Ovary (tissue), 9 donors: ENCODE measurements around the gene KPTN. TPM values are rescaled to one million over a fixed set of nuclear protein-coding genes. Genes with fewer than 3 reads are reported as not detected.

Experiments used
- DNase-seq, 5 donors: peaks; one replicate each; pipeline ENCODE4 v3.0.0-alpha.2; 2019 to 2020
- H3K27ac ChIP-seq, 2 donors: fragments of 200-600 bp; one replicate each; pipeline versions ENCODE4 v1.5.1 to v1.8.0; 2019 to 2022
- H3K27me3 ChIP-seq: fragments of 200-600 bp; one replicate; pipeline ENCODE4 v1.8.0; 2022
- H3K36me3 ChIP-seq: fragments of 200-600 bp; sonication (generic); one replicate; pipeline ENCODE4 v1.5.1; 2019
- H3K4me1 ChIP-seq: one replicate; pipeline ENCODE4 v1.8.1; 2013; ENCODE audit warnings: mild to moderate bottlenecking, moderate library complexity; ENCODE audit not compliant: insufficient read depth
- H3K4me3 ChIP-seq: fragments of 200-600 bp; sonication (generic); one replicate; pipeline ENCODE4 v1.5.1; 2017
- H3K9me3 ChIP-seq, 2 donors: fragments of 200-600 bp in 1 of 2; sonication (generic) in 1 of 2; one replicate each; pipeline versions ENCODE4 v1.5.1 to v1.8.1; 2013 to 2019; ENCODE audit warnings: mild to moderate bottlenecking in 1 of 2, moderate library complexity in 1 of 2
- EP300 ChIP-seq: sonication (generic); formaldehyde crosslinking; IDR thresholded peaks from one replicate; pipeline ENCODE4 v1.6.1; 2017; ENCODE audit warnings: antibody characterized with exemption
- POLR2A ChIP-seq: fragments of 450-650 bp; IDR thresholded peaks from one replicate; pipeline ENCODE4 v1.6.1; 2017; ENCODE audit warnings: antibody characterized with exemption, mild to moderate bottlenecking, moderate library complexity
- WGBS, 3 donors: extraction: QIAGEN DNeasy Blood & Tissue Kit in 1 of 3; methylation state at CpG; one replicate each; pipeline versions ENCODE4 v1.1.5 to v1.1.7; 2013 to 2017; 5-methylcytosine and 5-hydroxymethylcytosine counted together
- intact Hi-C, 4 donors: fragments of 100-400 bp; cut with DNase I; formaldehyde crosslinking; loops; one replicate each; pipeline versions ENCODE4 v1.11.0 to v1.15.1; 2022 to 2023
- polyA plus RNA-seq, 2 donors: library from polyadenylated mRNA; stranded (reverse); fragments of 200-250 nt in 1 of 2; fragments of 350-450 nt in 1 of 2; fragmentation: Illumina TruSeq in 1 of 2; extraction: RNeasy Lipid Tissue Mini Kit (QIAGEN cat#74804) in 1 of 2; gene quantifications; one replicate each; pipeline ENCODE4 v1.2.3, GENCODE V29; 2013 to 2014
- total RNA-seq, 7 donors: library from RNA; depleted of rRNA in 2 of 7; stranded (reverse); fragments of >200 nt in 2 of 7; fragmentation: NEBNext Ultra II Directional in 3 of 7; extraction: Animal tissue kit (Norgen Biotek cat#: 25700) in 3 of 7; gene quantifications; one replicate each; pipeline versions ENCODE4 v1.1.0 to v1.2.4, GENCODE V29; 2016 to 2023
- TF ChIP-seq, protein P1 (sequence below), 3 donors: fragments of 450-650 bp in 2 of 3; fragments of 200-600 bp in 1 of 3; IDR thresholded peaks; one replicate each; pipeline versions ENCODE4 v1.5.1 to v1.8.0; 2016 to 2022; ENCODE audit warnings: antibody characterized with exemption in 3 of 3, mild to moderate bottlenecking in 1 of 3
- donor health status: DM: no; HTN: no; CAD: no; lungs with moderate emphysema.
- donor health status: DM: no; HTN: no; CAD: no.
- donor health status: Bipolar disorder and iron deficiency.
- donor health status: DM: yes; HTN: yes; CAD: no.
- donor health status: DM: no; HTN: no; CAD: no.
- donor health status: DM: yes; HTN: yes; CAD: no.

The KPTN gene
- total and polyA plus RNA-seq, 9 donors, result 2.8 to 5.5 (median 4.4) TPM

- intact Hi-C loops, result loop anchor here in 1 of 4 donors (10.0 kb wide), 2 partner anchors 174 to 264 kb away; no protein-coding TSS in a partner anchor
- TF ChIP-seq EP300 (no peak), POLR2A (no peak)
- TF ChIP-seq, protein P1, sequence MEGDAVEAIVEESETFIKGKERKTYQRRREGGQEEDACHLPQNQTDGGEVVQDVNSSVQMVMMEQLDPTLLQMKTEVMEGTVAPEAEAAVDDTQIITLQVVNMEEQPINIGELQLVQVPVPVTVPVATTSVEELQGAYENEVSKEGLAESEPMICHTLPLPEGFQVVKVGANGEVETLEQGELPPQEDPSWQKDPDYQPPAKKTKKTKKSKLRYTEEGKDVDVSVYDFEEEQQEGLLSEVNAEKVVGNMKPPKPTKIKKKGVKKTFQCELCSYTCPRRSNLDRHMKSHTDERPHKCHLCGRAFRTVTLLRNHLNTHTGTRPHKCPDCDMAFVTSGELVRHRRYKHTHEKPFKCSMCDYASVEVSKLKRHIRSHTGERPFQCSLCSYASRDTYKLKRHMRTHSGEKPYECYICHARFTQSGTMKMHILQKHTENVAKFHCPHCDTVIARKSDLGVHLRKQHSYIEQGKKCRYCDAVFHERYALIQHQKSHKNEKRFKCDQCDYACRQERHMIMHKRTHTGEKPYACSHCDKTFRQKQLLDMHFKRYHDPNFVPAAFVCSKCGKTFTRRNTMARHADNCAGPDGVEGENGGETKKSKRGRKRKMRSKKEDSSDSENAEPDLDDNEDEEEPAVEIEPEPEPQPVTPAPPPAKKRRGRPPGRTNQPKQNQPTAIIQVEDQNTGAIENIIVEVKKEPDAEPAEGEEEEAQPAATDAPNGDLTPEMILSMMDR (IDR thresholded peaks at IDR 0.05), result no peak
- Histone ChIP-seq H3K27me3 (no peaks in the 10 kb centered on the region), H3K4me1 (peaks cover 5% of the 10 kb centered on the region), H3K9me3 (no peaks in the 10 kb centered on the region), H3K27ac (no peak overlapping the region), H3K4me3 (no peak overlapping the region), H3K36me3 (no peaks in the 10 kb centered on the region)
- WGBS, 3 donors, result 76 to 82% (median 76%) methylated on average over 10 of the region's 10 CpGs
- no peak for DNase-seq
These were observed 36.4 kb upstream of the KPTN start for GRCh38 chr19:47520343-47520806.

DNA sequence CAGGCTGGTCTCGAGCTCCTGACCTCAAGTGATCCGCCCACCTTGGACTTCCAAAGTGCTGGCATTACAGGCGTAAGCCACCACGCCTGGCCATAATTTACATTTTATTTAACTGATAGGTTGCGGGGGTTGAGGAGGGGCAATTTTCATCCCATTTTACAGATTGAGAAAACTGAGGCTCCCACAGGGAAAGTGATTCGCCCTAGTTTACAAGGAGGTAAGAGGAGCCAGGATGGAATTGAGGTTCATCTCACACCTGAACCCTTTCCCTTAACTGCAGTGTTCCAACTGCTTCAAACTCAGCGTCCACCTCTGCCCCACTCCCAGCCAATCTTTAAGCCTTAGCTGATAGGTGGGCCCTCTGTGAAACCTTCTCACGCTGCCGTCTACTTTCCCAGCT is 34.8 kb upstream of the KPTN start:
- 73 to 83% (median 73%) methylated on average over 9 of the region's 9 CpGs for WGBS, 3 donors
- no peak for DNase-seq
- TF ChIP-seq POLR2A (no peak), EP300 (no peak)
- TF ChIP-seq, protein P1 (IDR thresholded peaks at IDR 0.05), result no peak
- Histone ChIP-seq H3K4me3 (no peak overlapping the region), H3K36me3 (no peaks in the 10 kb centered on the region), H3K9me3 (no peaks in the 10 kb centered on the region), H3K27ac (no peak overlapping the region), H3K27me3 (no peaks in the 10 kb centered on the region), H3K4me1 (peaks cover 5% of the 10 kb centered on the region)
- intact Hi-C loops, result loop anchor here in 3 of 4 donors (5.0 to 10.0 kb wide), 6 partner anchors 82 to 256 kb away; partner anchors contain the start of genes BICRA (in 2 of the 3) and SELENOW (in 1 of the 3)

DNA sequence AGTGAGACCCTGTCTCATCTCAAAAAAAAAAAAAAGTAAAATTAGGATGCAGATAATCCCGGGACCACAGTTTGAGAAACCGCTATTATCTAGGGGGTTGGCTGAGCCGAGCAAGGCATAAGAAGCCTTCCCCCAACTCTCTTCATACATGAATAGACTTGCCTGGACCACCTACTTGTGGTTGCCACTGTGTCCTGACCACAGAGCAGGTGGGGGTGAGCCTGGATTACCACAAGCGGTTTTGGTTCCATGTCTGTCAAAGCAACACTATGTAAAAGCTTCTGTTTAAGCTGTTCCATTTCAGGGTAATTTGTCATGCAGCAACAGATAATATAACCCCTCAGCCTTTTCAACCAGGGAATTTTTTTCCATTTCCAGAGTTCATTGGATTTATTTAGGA is 34.1 kb upstream of the KPTN start:
- no peaks in the 10 kb centered on the region for H3K36me3 ChIP-seq
- H3K27me3 ChIP-seq, result no peaks in the 10 kb centered on the region
- DNase-seq, result no peak
- 66% methylated on average over 4 of the region's 4 CpGs for WGBS, 3 donors
- H3K27ac ChIP-seq, result no peak overlapping the region
- intact Hi-C loops, result loop anchor here in 3 of 4 donors (5.0 to 10.0 kb wide), 6 partner anchors 81 to 257 kb away; partner anchors contain the start of genes BICRA (in 2 of the 3) and SELENOW (in 1 of the 3)
- TF ChIP-seq POLR2A (no peak), EP300 (no peak)
- TF ChIP-seq, protein P1 (IDR thresholded peaks at IDR 0.05), result no peak
- peaks cover 7% of the 10 kb centered on the region for H3K4me1 ChIP-seq
- H3K9me3 ChIP-seq, result no peaks in the 10 kb centered on the region
- no peak overlapping the region for H3K4me3 ChIP-seq

DNA sequence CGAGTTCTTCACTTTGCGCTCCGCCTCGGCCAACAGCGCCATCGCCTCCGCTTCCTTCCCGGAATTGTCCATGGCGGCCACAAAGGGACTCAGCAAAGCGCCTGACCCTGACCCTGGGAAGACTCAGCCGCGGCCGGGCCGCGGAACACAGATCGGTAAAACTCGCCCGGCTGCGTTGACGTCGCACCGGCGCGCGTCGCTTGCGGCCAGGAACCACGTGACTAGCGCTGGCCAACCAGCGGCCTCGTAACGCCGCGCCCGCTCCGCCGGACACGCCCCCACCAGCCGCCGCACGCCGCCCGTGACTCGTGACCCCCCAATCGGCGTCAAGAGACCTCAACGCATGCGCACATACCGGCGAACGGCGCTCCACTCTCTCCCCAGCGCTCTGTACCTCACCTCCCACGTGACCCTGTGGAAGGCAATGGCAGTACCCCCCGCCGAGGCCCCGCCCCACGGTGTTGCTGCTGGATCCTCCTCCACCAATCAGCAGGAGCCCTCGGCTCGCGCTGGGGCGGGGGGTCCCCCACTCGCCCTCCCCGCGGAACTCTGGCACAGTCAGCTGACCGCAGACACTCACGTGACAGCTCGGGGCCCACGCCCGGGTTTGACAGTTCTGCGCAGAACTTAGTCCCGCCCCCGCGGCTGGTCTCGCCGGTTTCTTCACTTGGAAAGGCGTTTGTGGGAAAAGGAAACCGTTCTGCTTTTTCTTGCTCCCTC is 31.0 kb upstream of the KPTN start, which contains the start of gene NAPA:
Gene NAPA, minus strand, starts transcription at position 195 of the 720 bp plus-strand sequence. Its CDS starts 123 bp downstream, at position 72.
- H3K4me1 ChIP-seq, result peaks cover 34% of the 10 kb centered on the region
- 0 to 1% (median 0%) methylated on average over 58 to 78 of the region's 78 CpGs for WGBS, 3 donors
- TF ChIP-seq EP300 (peak; percentile 92), POLR2A (peak; percentile 95)
- TF ChIP-seq, protein P1 (IDR thresholded peaks at IDR 0.05), result peak in 2 of 3 donors; percentile 23 to 98
- intact Hi-C loops, result loop anchor here in 3 of 4 donors (5.0 to 10.0 kb wide), 6 partner anchors 78 to 260 kb away; partner anchors contain the start of genes BICRA (in 2 of the 3) and SELENOW (in 1 of the 3)
- H3K4me3 ChIP-seq, result peak within 1 kb of the TSS; percentile 78
- no peaks in the 10 kb centered on the region for H3K27me3 ChIP-seq
- peak; percentile 100 for DNase-seq
- H3K27ac ChIP-seq, result peak within 1 kb of the TSS; percentile 85 to 97
- H3K36me3 ChIP-seq, result no peaks in the 10 kb centered on the region
- H3K9me3 ChIP-seq, result no peaks in the 10 kb centered on the region
